NCI-H2227 (cell line): ENCODE measurements around the gene CENPE.

ENCODE experiments used
- DNase-seq: peaks from one replicate; lab custom pipeline; 2025; ENCODE audit not compliant: unreplicated experiment; lab: John Stamatoyannopoulos, UW

CENPE gene

DNA sequence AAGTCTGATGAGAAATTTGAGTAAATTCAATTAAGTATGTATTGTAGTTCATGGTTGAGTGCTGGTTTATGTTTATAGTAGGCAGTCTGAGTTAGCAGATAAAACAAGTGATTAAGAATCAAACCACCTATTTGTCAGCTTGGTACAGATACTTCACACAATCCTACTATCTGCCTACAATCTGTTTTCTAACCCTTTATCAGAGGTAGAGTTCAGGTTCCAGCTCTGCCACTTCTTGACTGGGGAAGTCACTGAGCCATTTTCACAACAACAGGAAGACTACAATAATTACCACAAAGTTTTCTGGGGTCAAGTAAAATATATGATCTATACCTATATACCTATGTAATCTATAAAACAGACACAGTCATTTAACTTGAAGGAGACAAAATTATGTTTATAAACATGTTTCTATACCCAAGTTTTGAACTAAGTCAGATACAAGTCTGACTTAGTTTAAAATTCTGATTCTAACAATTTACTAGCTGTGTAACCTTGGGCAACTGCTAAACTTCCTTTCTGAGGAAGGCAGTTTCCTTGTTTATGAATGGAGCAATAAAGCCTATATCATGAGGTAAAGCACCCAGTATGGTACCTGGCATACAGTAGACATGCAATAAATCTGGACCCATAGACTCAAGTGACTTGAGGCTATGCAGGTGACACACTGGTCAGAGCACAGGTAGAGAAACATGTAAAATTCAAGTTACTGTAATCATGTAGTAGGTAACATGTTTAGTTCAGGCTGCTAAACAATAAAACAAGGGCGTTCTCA lies 61.3 kb downstream of the CENPE start:
- no peak for DNase-seq

DNA sequence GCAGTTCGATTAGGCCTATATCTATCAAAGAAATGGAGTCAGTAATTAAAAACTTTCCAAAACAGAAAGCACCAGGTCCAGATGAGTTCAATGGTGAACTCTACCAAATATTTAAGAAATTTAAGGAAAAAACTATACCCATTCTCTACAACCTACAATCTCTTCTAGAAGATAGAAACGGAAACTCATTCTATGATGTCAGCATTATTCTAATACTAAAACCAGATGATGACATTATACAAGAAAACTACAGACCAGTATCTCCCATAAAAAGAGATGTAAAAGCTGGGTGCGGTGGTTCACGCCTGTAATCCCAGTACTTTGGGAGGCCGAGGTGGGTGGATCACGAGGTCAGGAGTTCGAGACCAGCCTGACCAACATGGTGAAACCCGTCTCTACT lies 69.0 kb downstream of the CENPE start:
- DNase-seq = no peak

- DNase-seq = no peak
Measured at GRCh38 chr4:103126126-103126525, 72.0 kb downstream of the CENPE start.

- DNase-seq = no peak
Measured at GRCh38 chr4:103123114-103123513, 75.0 kb downstream of the CENPE start.

- DNase-seq = no peak
Measured at GRCh38 chr4:103118166-103118565, 80.0 kb downstream of the CENPE start.

GRCh38 chr4:103111598-103111997 lies 86.5 kb downstream of the CENPE start:
- DNase-seq = no peak

GRCh38 chr4:103108542-103108941 lies 89.6 kb downstream of the CENPE start:
- DNase-seq = no peak

DNA sequence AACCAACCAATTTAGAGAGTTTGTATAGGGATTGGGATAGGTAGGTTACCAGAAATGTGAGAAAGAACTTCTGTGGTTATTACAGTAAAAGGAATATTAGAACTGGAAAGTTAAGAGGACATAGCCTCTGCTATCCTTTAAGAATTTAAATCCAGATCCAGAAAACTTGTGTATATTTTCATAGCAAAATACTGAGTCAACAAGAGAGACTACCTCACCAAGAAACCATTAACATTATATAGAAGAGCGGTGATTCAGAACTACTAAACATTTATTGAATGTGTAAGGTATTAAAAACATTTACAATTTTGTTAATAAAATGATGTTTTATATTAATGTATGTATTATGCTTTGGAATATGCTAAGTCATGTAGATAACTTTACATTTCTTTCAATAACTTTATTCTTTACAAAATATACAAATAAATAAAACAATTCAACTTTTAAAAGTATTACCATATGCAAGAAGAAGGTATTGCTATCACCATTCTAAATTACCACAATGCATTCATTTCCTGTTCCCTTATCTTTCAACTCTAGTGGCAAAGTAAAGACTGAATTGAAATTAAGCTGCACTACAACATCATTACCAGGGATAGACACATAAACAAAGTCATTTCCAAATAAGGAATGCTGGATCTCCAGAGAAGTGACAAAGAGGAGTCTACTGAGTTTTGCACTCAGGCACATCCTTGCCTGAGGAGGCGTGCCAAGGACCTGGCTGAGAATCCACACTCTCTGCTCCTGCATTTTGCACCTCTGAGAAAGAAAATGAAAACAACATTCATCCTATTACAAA lies 92.4 kb downstream of the CENPE start:
- DNase-seq = no peak

GRCh38 chr4:103104886-103105285 lies 93.3 kb downstream of the CENPE start:
- DNase-seq = no peak

DNA sequence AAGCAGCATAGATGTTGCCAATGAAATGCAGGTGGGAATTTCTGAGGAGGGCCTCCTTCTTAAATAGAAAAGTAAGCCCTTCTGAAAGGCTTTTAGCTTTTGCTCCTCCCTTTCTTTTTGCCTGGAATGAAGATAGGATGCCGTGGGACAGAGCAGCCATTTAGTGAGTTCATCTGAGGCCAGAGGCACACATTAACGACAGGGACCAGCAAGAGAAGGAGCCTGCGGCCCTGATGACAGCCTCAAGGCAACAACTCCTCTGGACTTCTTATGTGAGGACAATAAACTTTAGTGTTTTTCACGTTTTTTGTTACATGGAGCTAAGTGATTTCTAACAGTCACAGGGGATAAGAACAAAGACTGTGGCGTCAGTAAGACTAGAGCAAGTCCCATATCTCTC lies 97.5 kb downstream of the CENPE start:
- DNase-seq = peak; percentile 15

GRCh38 chr4:103099691-103100392 lies 98.3 kb downstream of the CENPE start, which contains the start of gene BDH2:
TSS of gene BDH2 (minus strand) at chr4:103099834. CDS start at chr4:103096254, 3,580 bp downstream.
- DNase-seq = peak; percentile 84

- DNase-seq = no peak
Measured at GRCh38 chr4:103098756-103099440, 99.2 kb downstream of the CENPE start.

DNA sequence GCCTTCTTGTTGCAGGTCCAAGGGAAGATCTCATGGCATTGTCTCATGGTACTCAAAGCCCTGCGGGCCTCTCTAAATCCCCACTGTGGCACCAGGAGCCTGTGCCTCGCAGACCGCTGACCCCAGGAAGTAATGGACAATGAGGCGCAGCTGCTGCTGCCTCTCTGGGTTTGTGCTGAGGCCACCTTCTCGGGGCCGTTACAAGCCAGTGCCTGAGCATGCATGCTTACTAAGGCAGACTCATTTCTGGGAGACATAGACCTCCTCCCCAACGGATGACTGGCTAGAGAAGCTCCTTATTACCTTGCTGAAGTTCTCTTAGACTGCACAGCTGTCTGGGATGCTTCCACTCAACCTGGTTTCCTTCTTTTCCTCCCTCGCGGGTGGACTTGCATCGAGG lies 99.8 kb downstream of the CENPE start:
- DNase-seq = no peak

- DNase-seq = no peak
Measured at GRCh38 chr4:103097112-103097511, 101.0 kb downstream of the CENPE start.

- DNase-seq = no peak
Measured at GRCh38 chr4:103095080-103095479, 103.1 kb downstream of the CENPE start.

GRCh38 chr4:103092245-103092644 lies 105.9 kb downstream of the CENPE start:
- DNase-seq = no peak

- peak; percentile 54 for DNase-seq
Measured at GRCh38 chr4:103091601-103092223, 106.4 kb downstream of the CENPE start.

DNA sequence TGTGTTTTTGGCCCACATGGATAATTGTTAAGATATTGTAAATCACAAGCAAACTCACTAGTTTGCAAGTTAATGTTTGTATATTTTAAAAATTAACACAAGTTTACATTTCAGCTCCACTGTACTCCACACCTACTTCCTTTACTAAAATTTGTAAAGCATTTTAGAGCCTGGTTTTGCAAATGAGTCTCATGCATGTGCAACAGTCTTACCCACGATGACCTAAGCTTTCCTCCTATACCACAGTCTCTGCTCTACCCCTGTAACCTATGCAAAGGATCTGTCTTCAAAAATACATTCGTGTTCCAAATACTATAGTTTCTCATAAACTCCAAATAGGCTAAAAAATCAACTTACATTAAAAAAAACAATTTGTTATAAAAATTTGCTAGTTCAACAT lies 108.7 kb downstream of the CENPE start:
- no peak for DNase-seq

- no peak for DNase-seq
Measured at GRCh38 chr4:103086551-103086950, 111.6 kb downstream of the CENPE start.

DNA sequence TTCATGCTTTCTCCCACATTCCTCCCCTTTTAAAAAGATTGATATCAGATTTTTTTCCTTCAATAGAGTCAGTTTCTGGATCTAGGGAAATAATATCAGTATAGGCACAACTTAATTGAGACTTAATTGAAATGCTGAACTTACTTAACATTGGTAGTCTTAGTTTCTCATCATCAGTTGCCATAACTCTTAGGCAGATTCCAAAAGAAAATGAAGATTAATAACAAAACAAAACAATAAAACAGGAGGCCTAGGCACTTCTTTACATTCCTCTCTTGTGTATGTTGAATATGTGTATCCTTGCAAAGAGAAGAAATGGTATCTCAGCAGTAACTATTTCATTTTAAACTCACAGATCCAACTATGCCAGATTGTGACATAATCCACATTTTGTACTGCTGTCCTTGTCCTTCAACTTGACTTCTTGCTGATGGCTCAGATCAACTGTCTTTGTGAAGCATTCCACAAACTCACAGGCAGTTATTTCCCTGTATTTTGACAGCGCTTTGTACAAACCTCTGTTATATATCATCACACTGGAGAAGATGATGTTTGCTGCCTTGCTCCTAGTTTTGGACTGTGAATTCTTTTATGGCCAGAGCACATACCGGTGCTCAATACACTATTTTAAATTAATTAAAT lies 112.5 kb downstream of the CENPE start:
- DNase-seq = no peak
